A172 (cell line): ENCODE results near the gene ALG5. TPM values are rescaled to one million over a fixed set of nuclear protein-coding genes. Genes with fewer than 3 reads are reported as not detected.

Source experiments
- DNase-seq: peaks from one replicate; pipeline ENCODE4 v3.0.0-alpha.2; 2015; ENCODE audit warnings: low spot score
- total RNA-seq: library from RNA; depleted of rRNA; stranded (reverse); fragments of >200 nt; shearing (Covaris generic); gene quantifications from 2 replicates; pipeline ENCODE4 v1.2.3, GENCODE V29; 2014

Gene ALG5
- total RNA-seq, 1 experiment from 2014 or later, result 41.0 TPM

- DNase-seq, result no peak
These were observed 19.6 kb downstream of the ALG5 start for GRCh38 chr13:36979361-36980050.

- DNase-seq, result no peak
These were observed 24.0 kb downstream of the ALG5 start for GRCh38 chr13:36975172-36975571.

GRCh38 chr13:36973621-36974295, 25.4 kb downstream of the ALG5 start:
- DNase-seq, result no peak

- no peak for DNase-seq
These were observed 26.1 kb downstream of the ALG5 start for GRCh38 chr13:36973009-36973408.

- DNase-seq, result no peak
These were observed 32.7 kb downstream of the ALG5 start for GRCh38 chr13:36966404-36966803.

GRCh38 chr13:36965767-36966166, 33.4 kb downstream of the ALG5 start:
- DNase-seq, result peak; percentile 62

- DNase-seq, result no peak
These were observed 39.6 kb downstream of the ALG5 start for GRCh38 chr13:36959456-36960116.

GRCh38 chr13:36954542-36954941, 44.6 kb downstream of the ALG5 start:
- no peak for DNase-seq

- DNase-seq, result no peak
These were observed 48.2 kb downstream of the ALG5 start for GRCh38 chr13:36950920-36951319.

GRCh38 chr13:36950330-36950729, 48.8 kb downstream of the ALG5 start:
- no peak for DNase-seq

- DNase-seq, result no peak
These were observed 54.1 kb downstream of the ALG5 start for GRCh38 chr13:36945078-36945477.

GRCh38 chr13:36925603-36926002, 73.5 kb downstream of the ALG5 start:
- no peak for DNase-seq

GRCh38 chr13:36924001-36924400, 75.1 kb downstream of the ALG5 start:
- no peak for DNase-seq

GRCh38 chr13:36921631-36922301, 77.4 kb downstream of the ALG5 start:
- no peak for DNase-seq

GRCh38 chr13:36920616-36921185, 78.4 kb downstream of the ALG5 start:
- no peak for DNase-seq

- DNase-seq, result peak; percentile 40
These were observed 79.1 kb downstream of the ALG5 start, which contains the start of gene SMAD9 for GRCh38 chr13:36919833-36920615. Gene SMAD9 (minus strand): TSS chr13:36920238. CDS start chr13:36879689, 40,549 bp downstream.

GRCh38 chr13:36919171-36919832, 79.8 kb downstream of the ALG5 start:
- DNase-seq, result peak; percentile 7

- no peak for DNase-seq
These were observed 80.7 kb downstream of the ALG5 start for GRCh38 chr13:36918246-36919131.

GRCh38 chr13:36917311-36917710, 81.8 kb downstream of the ALG5 start:
- no peak for DNase-seq
